Mesodermal cell (in vitro differentiated cells): Measurements from ENCODE around the gene TAF12.

Experiments
- H3K27ac ChIP-seq: 2 replicates; pipeline ENCODE4 v1.7.0; 2013; ENCODE audit warnings: mild to moderate bottlenecking, low read depth, low read length, moderate library complexity; ENCODE audit not compliant: severe bottlenecking
- H3K36me3 ChIP-seq: 2 replicates; pipeline ENCODE4 v1.7.1; 2013; ENCODE audit warnings: mild to moderate bottlenecking, low read length, moderate library complexity; ENCODE audit not compliant: control insufficient read depth, insufficient read depth
- H3K4me1 ChIP-seq: one replicate; pipeline ENCODE4 v1.7.1; 2013; ENCODE audit warnings: mild to moderate bottlenecking, low read length; ENCODE audit not compliant: insufficient read depth, control insufficient read depth, poor library complexity, severe bottlenecking
- H3K4me3 ChIP-seq: 2 replicates; pipeline ENCODE4 v1.7.0; 2013; ENCODE audit warnings: low read length, control low read depth, mild to moderate bottlenecking; ENCODE audit not compliant: insufficient read depth, poor library complexity, severe bottlenecking; ENCODE audit errors: extremely low read depth
- H3K9me3 ChIP-seq: 2 replicates; pipeline ENCODE4 v1.7.1; 2013; ENCODE audit warnings: mild to moderate bottlenecking, low read length, moderate library complexity; ENCODE audit not compliant: control insufficient read depth
- WGBS, 2 experiments: methylation state at CpG; one replicate each; pipeline ENCODE4 v1.1.5; 2013; ENCODE audit warnings: missing lambda C conversion rate in 2 of 2; ENCODE audit not compliant: insufficient coverage in 2 of 2; 5-methylcytosine and 5-hydroxymethylcytosine counted together

TAF12 gene

DNA sequence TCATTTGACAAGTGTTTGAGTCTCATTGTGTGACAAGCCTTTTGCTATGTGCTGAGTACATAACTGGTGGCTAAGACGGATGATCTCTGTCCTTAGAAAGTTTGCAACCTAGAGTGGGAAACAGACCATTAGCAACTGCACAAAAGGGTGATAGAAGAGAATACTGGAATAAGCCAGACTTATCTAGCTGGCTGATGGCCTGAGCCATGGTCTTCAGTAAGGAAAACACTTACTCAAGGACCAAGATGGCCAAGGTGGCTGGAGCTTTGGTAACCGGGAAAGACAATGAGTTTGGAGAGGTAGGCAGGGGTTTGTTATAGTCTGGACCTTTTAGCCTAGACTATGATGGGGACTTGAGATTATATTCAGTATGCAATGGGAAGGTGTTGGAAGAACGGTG, 1.6 kb upstream of the TAF12 start:
- Histone ChIP-seq H3K27ac (no peak overlapping the region), H3K36me3 (no peaks in the 10 kb centered on the region), H3K9me3 (no peaks in the 10 kb centered on the region), H3K4me1 (peaks cover 11% of the 10 kb centered on the region), H3K4me3 (no peak overlapping the region)
- 79 to 81% methylated on average over 3 of the region's 3 CpGs for WGBS, 2 experiments

DNA sequence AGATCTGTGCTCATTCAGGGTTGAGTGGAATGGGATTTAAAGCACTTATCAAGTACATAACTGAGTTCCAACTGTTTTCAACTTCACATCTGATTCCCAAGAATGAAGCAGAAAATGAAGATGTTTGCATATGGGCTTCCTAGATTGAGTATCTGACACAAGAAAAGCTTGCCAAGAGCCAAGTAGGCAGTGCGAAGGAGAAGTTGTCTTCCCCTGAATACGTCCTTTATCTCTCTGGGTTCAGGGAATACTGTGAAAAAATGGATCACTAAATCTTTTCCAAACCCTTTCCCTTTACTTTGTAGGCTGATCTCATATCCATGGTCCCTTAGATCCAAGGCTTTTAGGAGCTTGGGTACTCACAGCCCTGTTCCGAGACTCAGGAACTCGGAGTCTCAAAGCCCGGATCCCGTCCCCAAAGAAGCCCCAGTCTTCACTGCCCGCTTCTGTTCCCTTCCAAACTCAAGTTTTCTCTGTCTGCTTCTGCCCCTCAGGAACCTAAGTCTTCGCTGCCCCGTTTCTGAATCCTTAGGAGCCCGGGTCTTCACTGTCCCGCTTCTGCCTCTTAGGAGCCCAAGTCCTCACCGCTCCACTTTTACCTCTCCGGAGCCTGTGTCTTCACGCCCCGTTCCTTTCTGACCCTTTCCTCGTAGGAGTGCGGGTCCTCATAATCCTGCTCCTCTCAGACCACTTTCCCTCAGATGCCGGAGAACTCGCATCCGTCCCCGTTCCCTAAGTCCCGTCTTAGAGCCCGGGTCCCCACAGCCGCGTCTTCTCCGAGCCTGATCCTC, 616 bp downstream of the TAF12 start:
- H3K9me3 ChIP-seq: no peaks in the 10 kb centered on the region
- H3K4me1 ChIP-seq: peaks cover 6% of the 10 kb centered on the region
- peak overlapping the region; percentile 81 for H3K27ac ChIP-seq
- 2% methylated on average over 22 to 26 of the region's 26 CpGs for WGBS, 2 experiments
- H3K36me3 ChIP-seq: no peaks in the 10 kb centered on the region
- peak overlapping the region; percentile 90 for H3K4me3 ChIP-seq

DNA sequence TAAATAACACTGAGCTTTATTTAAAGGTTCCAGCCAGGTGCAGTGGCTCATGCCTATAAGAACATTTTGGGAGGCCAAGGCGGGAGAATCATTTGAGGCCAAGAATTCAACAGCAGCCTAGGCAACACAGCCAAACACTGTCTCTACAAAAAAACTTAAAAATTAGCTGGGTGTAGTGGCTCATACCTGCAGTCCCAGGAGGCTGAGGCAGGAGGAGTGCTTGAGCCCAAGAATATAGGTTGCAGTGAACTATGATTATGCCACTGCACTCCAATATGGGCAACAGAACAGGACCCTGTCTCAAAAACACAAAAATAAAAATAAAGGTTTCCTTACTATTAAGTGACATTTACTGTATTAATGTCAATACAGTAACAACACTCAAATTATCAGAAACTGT, 2.1 kb downstream of the TAF12 start:
- no peaks in the 10 kb centered on the region for H3K36me3 ChIP-seq
- H3K27ac ChIP-seq: no peak overlapping the region
- no peak overlapping the region for H3K4me3 ChIP-seq
- peaks cover 6% of the 10 kb centered on the region for H3K4me1 ChIP-seq
- H3K9me3 ChIP-seq: no peaks in the 10 kb centered on the region
- no CpG with 5 or more reads among the region's 1 CpG for WGBS, 2 experiments

DNA sequence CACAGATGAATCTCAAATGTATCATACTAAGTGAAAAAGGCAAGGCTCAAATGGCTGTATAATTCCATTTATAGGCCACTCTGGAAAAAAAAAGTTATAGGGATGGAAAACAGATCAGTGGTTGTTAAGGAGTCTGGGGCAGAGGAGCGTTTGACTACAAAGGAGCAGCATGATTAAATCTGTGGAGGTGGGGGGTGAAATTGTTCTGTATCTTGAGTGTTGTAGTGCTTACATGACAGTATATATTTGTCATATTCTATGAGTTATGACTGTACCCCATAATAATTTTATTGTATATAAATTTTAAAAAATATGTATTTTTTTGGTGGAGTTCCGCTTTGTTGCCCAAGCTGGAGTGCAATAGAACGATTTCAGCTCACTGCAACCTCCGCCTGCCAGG, 10.3 kb downstream of the TAF12 start:
- no peak overlapping the region for H3K27ac ChIP-seq
- WGBS, 2 experiments: 91 to 94% methylated on average over 4 of the region's 4 CpGs
- no peaks in the 10 kb centered on the region for H3K9me3 ChIP-seq
- peaks cover 8% of the 10 kb centered on the region for H3K36me3 ChIP-seq
- H3K4me1 ChIP-seq: no peaks in the 10 kb centered on the region
- no peak overlapping the region for H3K4me3 ChIP-seq

DNA sequence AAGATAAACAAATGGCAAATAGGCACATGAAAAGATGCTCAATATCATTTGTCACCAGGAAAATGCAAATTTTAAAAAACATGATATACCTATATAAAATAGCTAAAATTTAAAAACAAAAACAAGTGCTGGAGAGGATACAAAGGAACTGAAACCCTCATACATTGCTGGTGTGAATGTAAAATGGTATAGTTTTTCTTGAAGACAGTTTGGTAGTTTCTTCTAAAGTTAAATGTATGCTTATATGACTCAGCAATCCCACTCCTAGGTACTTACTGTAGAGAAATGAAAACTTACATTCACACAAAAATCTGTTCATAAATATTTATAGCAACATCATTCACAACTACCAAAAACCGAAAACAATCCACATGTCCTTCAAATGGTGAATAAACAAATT, 11.2 kb downstream of the TAF12 start:
- no CpG with 5 or more reads among the region's 1 CpG for WGBS, 2 experiments
- no peak overlapping the region for H3K4me3 ChIP-seq
- H3K4me1 ChIP-seq: no peaks in the 10 kb centered on the region
- H3K9me3 ChIP-seq: no peaks in the 10 kb centered on the region
- peaks cover 8% of the 10 kb centered on the region for H3K36me3 ChIP-seq
- no peak overlapping the region for H3K27ac ChIP-seq

DNA sequence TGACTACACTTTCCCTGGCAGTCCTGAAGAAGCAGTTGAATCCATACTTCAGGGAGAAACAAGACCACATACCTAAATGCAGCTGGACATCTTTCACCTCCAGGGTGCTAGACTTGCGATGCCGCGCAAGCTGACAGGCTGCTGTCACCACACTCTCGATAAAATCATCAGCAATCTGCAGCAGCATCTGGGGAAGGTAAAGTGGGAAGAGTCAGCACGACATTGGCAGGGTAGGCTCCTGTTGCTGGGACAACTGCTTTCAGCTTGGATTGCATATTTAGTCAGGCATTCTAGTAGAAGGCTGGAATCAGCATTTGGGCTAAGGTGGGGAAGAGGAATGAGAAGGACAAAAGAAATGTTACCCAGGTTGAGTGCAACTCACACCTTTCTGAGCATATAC, 29.7 kb downstream of the TAF12 start:
- H3K27ac ChIP-seq: no peak overlapping the region
- no peaks in the 10 kb centered on the region for H3K9me3 ChIP-seq
- H3K4me1 ChIP-seq: no peaks in the 10 kb centered on the region
- no peak overlapping the region for H3K4me3 ChIP-seq
- 84 to 98% methylated on average over 5 of the region's 5 CpGs for WGBS, 2 experiments
- peaks cover 55% of the 10 kb centered on the region for H3K36me3 ChIP-seq

DNA sequence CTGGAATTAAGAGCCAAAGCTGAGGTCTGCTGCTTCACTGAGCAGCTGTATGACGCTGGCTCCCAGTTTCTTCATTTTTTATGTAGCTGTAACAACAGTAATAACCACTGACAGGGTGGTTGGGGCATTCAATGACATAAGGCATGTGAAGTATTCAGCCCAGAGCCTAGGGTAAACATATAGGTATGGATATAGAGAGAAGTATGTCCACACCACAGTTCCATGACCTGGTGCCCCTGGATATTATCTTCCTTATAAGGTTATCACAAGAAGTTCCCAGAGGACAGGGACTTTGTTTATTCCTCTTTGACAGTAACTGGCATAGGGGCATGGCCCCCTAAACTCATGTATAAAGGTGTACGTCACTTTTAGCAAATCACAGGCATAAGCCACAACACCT, 36.1 kb downstream of the TAF12 start:
- no peaks in the 10 kb centered on the region for H3K9me3 ChIP-seq
- H3K4me1 ChIP-seq: peaks cover 8% of the 10 kb centered on the region
- H3K4me3 ChIP-seq: no peak overlapping the region
- no peak overlapping the region for H3K27ac ChIP-seq
- H3K36me3 ChIP-seq: peaks cover 58% of the 10 kb centered on the region
- WGBS, 2 experiments: 100% methylated on average over 1 of the region's 2 CpGs; no CpG with 5 or more reads in 1 of the 2 experiments

DNA sequence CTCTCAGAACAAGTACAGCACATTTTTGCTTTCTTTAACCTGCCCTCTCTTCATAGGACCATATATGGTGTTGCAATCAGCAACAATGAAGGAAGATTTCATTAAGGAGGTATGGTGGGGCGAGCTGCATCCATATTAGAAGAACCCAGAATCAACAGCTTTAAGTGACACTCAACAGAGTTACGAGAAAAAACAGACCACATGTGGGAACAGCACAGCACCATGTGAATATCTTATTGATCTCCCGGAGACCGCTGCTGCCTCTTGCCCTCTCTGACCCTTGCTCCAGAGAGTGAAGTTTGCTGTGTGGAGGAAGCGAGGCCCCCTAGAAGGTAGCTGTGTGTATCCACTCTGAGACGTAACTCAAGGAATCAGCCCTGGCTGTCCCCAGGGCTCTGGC, 37.9 kb downstream of the TAF12 start:
- no peak overlapping the region for H3K4me3 ChIP-seq
- no peaks in the 10 kb centered on the region for H3K9me3 ChIP-seq
- peaks cover 9% of the 10 kb centered on the region for H3K4me1 ChIP-seq
- 86 to 88% methylated on average over 3 to 5 of the region's 6 CpGs for WGBS, 2 experiments
- H3K27ac ChIP-seq: no peak overlapping the region
- H3K36me3 ChIP-seq: peaks cover 43% of the 10 kb centered on the region

DNA sequence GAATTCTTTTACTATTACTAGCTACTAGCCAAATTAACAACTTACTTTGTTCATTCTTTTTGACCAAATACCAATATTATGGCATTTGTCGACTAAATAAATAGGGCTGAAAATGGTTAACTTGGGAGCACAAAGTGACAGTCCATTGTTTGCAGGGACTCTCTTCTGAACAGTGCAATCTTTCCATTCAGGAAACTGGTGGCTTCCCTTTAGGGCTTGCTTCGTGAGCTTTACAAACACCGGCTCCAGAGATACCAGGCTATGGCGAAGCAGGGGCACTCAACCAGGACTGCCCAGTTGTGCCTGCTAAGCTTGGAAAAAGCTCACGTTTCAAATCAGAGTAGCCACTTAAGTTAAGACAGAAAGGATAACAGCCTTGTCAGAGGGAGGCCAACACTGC, 38.5 kb downstream of the TAF12 start:
- H3K4me3 ChIP-seq: no peak overlapping the region
- peaks cover 39% of the 10 kb centered on the region for H3K36me3 ChIP-seq
- 84 to 98% methylated on average over 5 of the region's 5 CpGs for WGBS, 2 experiments
- no peaks in the 10 kb centered on the region for H3K9me3 ChIP-seq
- no peak overlapping the region for H3K27ac ChIP-seq
- H3K4me1 ChIP-seq: peaks cover 9% of the 10 kb centered on the region

DNA sequence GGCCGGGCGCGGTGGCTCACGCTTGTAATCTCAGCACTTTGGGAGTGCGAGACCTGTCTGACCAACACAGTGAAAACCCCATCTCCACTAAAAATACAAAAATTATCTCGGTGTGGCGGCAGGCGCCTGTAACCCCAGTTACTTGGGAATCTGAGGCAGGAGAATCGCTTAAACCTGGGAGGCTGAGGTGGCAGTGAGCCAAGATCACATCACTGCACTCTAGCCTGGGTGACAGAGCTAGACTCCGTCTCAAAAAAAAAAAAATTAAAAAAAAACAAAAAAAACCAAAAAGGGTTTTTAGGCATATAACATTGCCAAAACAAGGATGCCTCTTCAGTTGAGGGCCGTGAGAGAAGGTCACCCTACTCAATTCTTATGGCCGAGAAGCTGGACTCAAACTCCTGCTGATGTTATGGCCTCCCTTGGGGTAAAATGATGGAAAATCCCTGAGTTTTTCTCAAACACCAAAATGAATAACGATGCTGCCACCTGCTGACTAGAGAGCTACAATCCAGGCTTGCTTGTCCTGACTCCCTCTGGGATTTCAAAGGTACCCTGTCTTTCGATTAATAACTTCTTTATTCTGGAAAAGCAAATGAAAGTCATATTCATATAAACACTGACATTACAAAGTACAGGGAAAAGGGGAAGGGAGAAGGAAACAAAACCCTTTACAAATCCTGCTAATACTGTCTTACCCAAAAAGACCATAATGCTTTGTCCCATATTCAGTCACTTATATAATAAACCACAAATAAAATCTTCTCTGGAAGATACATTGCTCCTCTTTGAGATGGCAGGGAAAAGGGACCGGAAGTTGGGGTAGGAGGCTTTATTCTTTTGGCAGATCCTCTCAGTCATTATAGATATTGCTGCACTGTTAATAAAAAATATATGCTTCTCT, 40.1 kb downstream of the TAF12 start:
- H3K27ac ChIP-seq: no peak overlapping the region
- H3K36me3 ChIP-seq: peaks cover 37% of the 10 kb centered on the region

DNA sequence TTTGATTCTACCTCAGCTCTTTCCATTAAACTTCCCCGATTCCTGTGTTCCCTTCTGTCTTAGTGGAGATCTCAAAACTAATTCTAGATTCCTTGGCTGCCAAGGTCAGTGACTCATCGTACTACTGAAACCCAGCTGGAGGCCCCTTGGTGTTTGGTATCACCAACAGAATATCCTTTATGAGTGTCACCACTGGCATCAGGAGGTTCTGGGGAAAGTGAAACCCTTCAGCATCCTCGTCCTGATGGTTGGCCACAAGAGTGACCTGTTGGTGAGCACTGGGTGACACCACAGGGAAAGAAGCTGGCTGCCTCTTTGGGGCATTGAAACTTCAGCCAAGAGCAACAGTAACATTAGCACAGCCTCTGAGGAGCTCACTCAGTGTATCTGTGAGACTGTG, 41.2 kb downstream of the TAF12 start:
- H3K4me1 ChIP-seq: peaks cover 12% of the 10 kb centered on the region
- H3K27ac ChIP-seq: no peak overlapping the region
- WGBS, 2 experiments: 68 to 89% methylated on average over 3 of the region's 3 CpGs
- no peaks in the 10 kb centered on the region for H3K9me3 ChIP-seq
- no peak overlapping the region for H3K4me3 ChIP-seq
- peaks cover 29% of the 10 kb centered on the region for H3K36me3 ChIP-seq

More for the DNA sequence above, 40.1 kb downstream of the TAF12 start:
- Histone ChIP-seq H3K4me1 (peaks cover 12% of the 10 kb centered on the region), H3K4me3 (no peak overlapping the region), H3K9me3 (no peaks in the 10 kb centered on the region)
- WGBS, 2 experiments: 68 to 75% methylated on average over 9 to 11 of the region's 15 CpGs
